ENCODE measurements around the gene TULP4.
A peak's percentile ranks its signal among the peaks of the same experiment; 100 is the strongest.
"Not testable (repeated sequence)": the region's sequence is repeated elsewhere in the genome, so short reads cannot be mapped to it uniquely, and the experiment has no call there.

The TULP4 gene

GRCh38 chr6:158531970-158532369, 219.7 kb downstream of the TULP4 start:
- DNase-seq (ENCODE audit: low spot score), result no peak

GRCh38 chr6:158536084-158536890, 224.0 kb downstream of the TULP4 start:
- peak; percentile 45 for DNase-seq (ENCODE audit: low spot score)

GRCh38 chr6:158536891-158537798, 224.9 kb downstream of the TULP4 start:
- no peak for DNase-seq (ENCODE audit: low spot score)

GRCh38 chr6:158538741-158539140, 226.5 kb downstream of the TULP4 start:
- DNase-seq (ENCODE audit: low spot score), result no peak

GRCh38 chr6:158539413-158539812, 227.1 kb downstream of the TULP4 start:
- DNase-seq (ENCODE audit: low spot score), result no peak

- no peak for DNase-seq (ENCODE audit: low spot score)
Observed at GRCh38 chr6:158539881-158540280, 227.6 kb downstream of the TULP4 start.

GRCh38 chr6:158543606-158544185, 231.4 kb downstream of the TULP4 start:
- DNase-seq (ENCODE audit: low spot score), result no peak

GRCh38 chr6:158544428-158544827, 232.2 kb downstream of the TULP4 start:
- no peak for DNase-seq (ENCODE audit: low spot score)

- no peak for DNase-seq (ENCODE audit: low spot score)
Observed at GRCh38 chr6:158545043-158545966, 233.0 kb downstream of the TULP4 start.

GRCh38 chr6:158548418-158549161, 236.3 kb downstream of the TULP4 start:
- no peak for DNase-seq (ENCODE audit: low spot score)

- no peak for DNase-seq (ENCODE audit: low spot score)
Observed at GRCh38 chr6:158552055-158552795, 240.0 kb downstream of the TULP4 start.

- DNase-seq (ENCODE audit: low spot score), result no peak
Observed at GRCh38 chr6:158552796-158553138, 240.5 kb downstream of the TULP4 start.

- DNase-seq (ENCODE audit: low spot score), result no peak
Observed at GRCh38 chr6:158554611-158555361, 242.5 kb downstream of the TULP4 start.

GRCh38 chr6:158556113-158556512, 243.8 kb downstream of the TULP4 start:
- no peak for DNase-seq (ENCODE audit: low spot score)

- DNase-seq (ENCODE audit: low spot score), result not testable (repeated sequence)
Observed at GRCh38 chr6:158557110-158557509, 244.8 kb downstream of the TULP4 start.

GRCh38 chr6:158557927-158558326, 245.7 kb downstream of the TULP4 start:
- no peak for DNase-seq (ENCODE audit: low spot score)

- no peak for DNase-seq (ENCODE audit: low spot score)
Observed at GRCh38 chr6:158558415-158559306, 246.4 kb downstream of the TULP4 start.

- DNase-seq (ENCODE audit: low spot score), result no peak
Observed at GRCh38 chr6:158559338-158559894, 247.2 kb downstream of the TULP4 start.
